NB4 (cell line): ENCODE data around the gene RBM34.
"Not testable (repeated sequence)": the region's sequence is repeated elsewhere in the genome, so short reads cannot be mapped to it uniquely, and the experiment has no call there.

Experiments
- DNase-seq: peaks from one replicate; pipeline ENCODE4 v3.0.0; 2010; ENCODE audit warnings: low read depth
- H3K4me3 ChIP-seq: one replicate; pipeline ENCODE4 v1.5.1; 2011; ENCODE audit warnings: mild to moderate bottlenecking, low read depth, low read length, moderate library complexity
- CTCF ChIP-seq: IDR thresholded peaks from one replicate; pipeline ENCODE4 v1.5.1; 2012; ENCODE audit warnings: low read depth, low read length
- MAX ChIP-seq: IDR thresholded peaks from 2 replicates; pipeline ENCODE4 v1.6.1; 2011; ENCODE audit warnings: low read depth, low read length
- MYC ChIP-seq: IDR thresholded peaks from 2 replicates; pipeline ENCODE4 v1.6.1; 2011; ENCODE audit warnings: low read depth, low read length
- POLR2A ChIP-seq: IDR thresholded peaks from 2 replicates; pipeline ENCODE4 v1.6.1; 2011; ENCODE audit warnings: mild to moderate bottlenecking; ENCODE audit not compliant: insufficient read length; ENCODE audit errors: extremely low read depth

The RBM34 gene

GRCh38 chr1:235087906-235088305 is 73.1 kb downstream of the RBM34 start:
- TF ChIP-seq MYC (no peak), MAX (no peak), CTCF (no peak), POLR2A (no peak)
- no peak for DNase-seq
- H3K4me3 ChIP-seq = no peak overlapping the region

GRCh38 chr1:235085411-235086117 is 75.5 kb downstream of the RBM34 start:
- not testable (repeated sequence) for DNase-seq, H3K4me3 ChIP-seq
